Measurements from ENCODE around the gene GP1BB. TPM values are rescaled to one million over a fixed set of nuclear protein-coding genes. Genes with fewer than 3 reads are reported as not detected.

GP1BB gene
- total RNA-seq, 1 donor from 2014 or later: 0.95 TPM

- Histone ChIP-seq H3K36me3 (ENCODE audit: insufficient read depth, low read length) (no peaks in the 10 kb centered on the region), H4K20me1 (ENCODE audit: insufficient read depth, low read length) (no peaks in the 10 kb centered on the region), H2AFZ (ENCODE audit: low read depth, low read length) (no peak overlapping the region), H3K4me1 (ENCODE audit: insufficient read depth, low read length) (no peaks in the 10 kb centered on the region), H3K79me2 (ENCODE audit: insufficient read depth, low read length) (no peaks in the 10 kb centered on the region), H3K27ac (ENCODE audit: low read depth, low read length) (no peak overlapping the region), H3K9ac (ENCODE audit: low read length) (no peak overlapping the region), H3K9me3 (ENCODE audit: insufficient read depth, low read depth, low read length) (no peaks in the 10 kb centered on the region), H3K4me2 (ENCODE audit: low read length) (no peak overlapping the region), H3K27me3 (ENCODE audit: insufficient read depth, low read length) (no peaks in the 10 kb centered on the region), H3K4me3 (ENCODE audit: insufficient read depth, low read depth, low read length) (no peak overlapping the region)
- H3K4me1 Mint-ChIP-seq (ENCODE audit: low read depth, unreplicated experiment): no peaks in the 10 kb centered on the region
- DNase-seq (ENCODE audit: low read depth) (no peak), FAIRE-seq (no peak)
- TF ChIP-seq CTCF (IDR thresholded peaks at IDR 0.05; ENCODE audit: insufficient read depth, low read depth, low read length): no peak
- no peak for TF ChIP-seq EZH2 (IDR thresholded peaks at IDR 0.05; ENCODE audit: insufficient read depth, low read length)
- no peaks in the 10 kb centered on the region for H3K9me3 Mint-ChIP-seq (ENCODE audit: unreplicated experiment)
- H3K36me3 Mint-ChIP-seq (ENCODE audit: low read depth, unreplicated experiment): no peaks in the 10 kb centered on the region
- H3K27me3 Mint-ChIP-seq (ENCODE audit: low read depth, unreplicated experiment): peaks cover 33% of the 10 kb centered on the region
- H3K4me3 Mint-ChIP-seq (ENCODE audit: unreplicated experiment): no peak overlapping the region
- no peak overlapping the region for H3K27ac Mint-ChIP-seq (ENCODE audit: unreplicated experiment)
Measured at GRCh38 chr22:19735665-19736510, 12.5 kb downstream of the GP1BB start.

- TF ChIP-seq EZH2 (IDR thresholded peaks at IDR 0.05; ENCODE audit: insufficient read depth, low read length): no peak
- no peak for TF ChIP-seq CTCF (IDR thresholded peaks at IDR 0.05; ENCODE audit: insufficient read depth, low read depth, low read length)
- DNase-seq (ENCODE audit: low read depth): no peak
- H3K9ac ChIP-seq (ENCODE audit: low read length): no peak overlapping the region
- H3K27me3 ChIP-seq (ENCODE audit: insufficient read depth, low read length): no peaks in the 10 kb centered on the region
- no peaks in the 10 kb centered on the region for H3K36me3 ChIP-seq (ENCODE audit: insufficient read depth, low read length)
- H3K27ac ChIP-seq (ENCODE audit: low read depth, low read length): no peak overlapping the region
- H3K4me3 Mint-ChIP-seq (ENCODE audit: unreplicated experiment): no peak overlapping the region
- H3K4me1 ChIP-seq (ENCODE audit: insufficient read depth, low read length): no peaks in the 10 kb centered on the region
- H3K9me3 ChIP-seq (ENCODE audit: insufficient read depth, low read depth, low read length): no peaks in the 10 kb centered on the region
- H3K9me3 Mint-ChIP-seq (ENCODE audit: unreplicated experiment): no peaks in the 10 kb centered on the region
- no peak for FAIRE-seq
- no peaks in the 10 kb centered on the region for H3K79me2 ChIP-seq (ENCODE audit: insufficient read depth, low read length)
- no peaks in the 10 kb centered on the region for H4K20me1 ChIP-seq (ENCODE audit: insufficient read depth, low read length)
- no peaks in the 10 kb centered on the region for H3K36me3 Mint-ChIP-seq (ENCODE audit: low read depth, unreplicated experiment)
- no peak overlapping the region for H2AFZ ChIP-seq (ENCODE audit: low read depth, low read length)
- no peak overlapping the region for H3K27ac Mint-ChIP-seq (ENCODE audit: unreplicated experiment)
- H3K4me2 ChIP-seq (ENCODE audit: low read length): no peak overlapping the region
- H3K4me1 Mint-ChIP-seq (ENCODE audit: low read depth, unreplicated experiment): no peaks in the 10 kb centered on the region
- H3K27me3 Mint-ChIP-seq (ENCODE audit: low read depth, unreplicated experiment): peaks cover 33% of the 10 kb centered on the region
- no peak overlapping the region for H3K4me3 ChIP-seq (ENCODE audit: insufficient read depth, low read depth, low read length)
Measured at GRCh38 chr22:19737846-19738663, 14.7 kb downstream of the GP1BB start.

Measured in astrocyte (in vitro differentiated cells and primary cell).